ENCODE results near the gene BCKDK. TPM values are rescaled to one million over a fixed set of nuclear protein-coding genes. Genes with fewer than 3 reads are reported as not detected.

Gene BCKDK
- total and polyA plus RNA-seq, 2 of the 13 experiments (the other 11 are each of a cell fraction or from before 2014, with no cell fraction given): 24.9 to 42.6 TPM

DNA sequence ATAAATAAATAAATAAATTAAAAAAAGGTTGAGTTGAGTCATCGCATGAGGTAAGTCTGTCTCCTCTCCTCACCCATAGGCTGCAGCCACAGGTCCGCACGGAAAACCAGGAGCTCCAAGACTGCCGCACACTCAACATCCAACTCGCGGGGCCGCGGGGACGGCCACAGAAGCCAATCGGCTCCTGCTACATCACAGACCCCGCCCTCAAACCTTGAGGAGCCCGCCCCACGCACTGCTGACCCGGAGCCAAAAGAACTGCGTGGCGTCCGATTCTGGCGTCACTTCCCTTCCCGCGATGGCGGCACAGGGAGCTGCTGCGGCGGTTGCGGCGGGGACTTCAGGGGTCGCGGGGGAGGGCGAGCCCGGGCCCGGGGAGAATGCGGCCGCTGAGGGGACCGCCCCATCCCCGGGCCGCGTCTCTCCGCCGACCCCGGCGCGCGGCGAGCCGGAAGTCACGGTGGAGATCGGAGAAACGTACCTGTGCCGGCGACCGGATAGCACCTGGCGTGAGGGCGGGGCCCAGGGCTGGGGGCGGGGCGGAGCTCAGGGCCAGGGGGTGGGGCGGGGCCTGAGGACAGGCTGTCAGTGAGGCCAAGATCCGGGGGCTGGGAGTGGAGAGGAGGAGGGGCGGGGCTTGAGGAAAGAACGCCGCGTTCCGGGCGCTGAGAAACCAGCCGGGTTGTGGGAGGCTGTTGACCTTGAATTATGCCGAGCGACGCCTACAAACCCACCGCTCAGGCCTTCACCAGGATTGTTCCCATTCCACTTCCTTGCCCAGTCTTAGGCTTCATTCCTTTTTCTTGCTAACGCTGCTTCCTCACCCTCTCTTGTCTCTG, 9.4 kb downstream of the BCKDK start, which contains the start of gene KAT8 (continued):
- TF ChIP-seq, protein P1, sequence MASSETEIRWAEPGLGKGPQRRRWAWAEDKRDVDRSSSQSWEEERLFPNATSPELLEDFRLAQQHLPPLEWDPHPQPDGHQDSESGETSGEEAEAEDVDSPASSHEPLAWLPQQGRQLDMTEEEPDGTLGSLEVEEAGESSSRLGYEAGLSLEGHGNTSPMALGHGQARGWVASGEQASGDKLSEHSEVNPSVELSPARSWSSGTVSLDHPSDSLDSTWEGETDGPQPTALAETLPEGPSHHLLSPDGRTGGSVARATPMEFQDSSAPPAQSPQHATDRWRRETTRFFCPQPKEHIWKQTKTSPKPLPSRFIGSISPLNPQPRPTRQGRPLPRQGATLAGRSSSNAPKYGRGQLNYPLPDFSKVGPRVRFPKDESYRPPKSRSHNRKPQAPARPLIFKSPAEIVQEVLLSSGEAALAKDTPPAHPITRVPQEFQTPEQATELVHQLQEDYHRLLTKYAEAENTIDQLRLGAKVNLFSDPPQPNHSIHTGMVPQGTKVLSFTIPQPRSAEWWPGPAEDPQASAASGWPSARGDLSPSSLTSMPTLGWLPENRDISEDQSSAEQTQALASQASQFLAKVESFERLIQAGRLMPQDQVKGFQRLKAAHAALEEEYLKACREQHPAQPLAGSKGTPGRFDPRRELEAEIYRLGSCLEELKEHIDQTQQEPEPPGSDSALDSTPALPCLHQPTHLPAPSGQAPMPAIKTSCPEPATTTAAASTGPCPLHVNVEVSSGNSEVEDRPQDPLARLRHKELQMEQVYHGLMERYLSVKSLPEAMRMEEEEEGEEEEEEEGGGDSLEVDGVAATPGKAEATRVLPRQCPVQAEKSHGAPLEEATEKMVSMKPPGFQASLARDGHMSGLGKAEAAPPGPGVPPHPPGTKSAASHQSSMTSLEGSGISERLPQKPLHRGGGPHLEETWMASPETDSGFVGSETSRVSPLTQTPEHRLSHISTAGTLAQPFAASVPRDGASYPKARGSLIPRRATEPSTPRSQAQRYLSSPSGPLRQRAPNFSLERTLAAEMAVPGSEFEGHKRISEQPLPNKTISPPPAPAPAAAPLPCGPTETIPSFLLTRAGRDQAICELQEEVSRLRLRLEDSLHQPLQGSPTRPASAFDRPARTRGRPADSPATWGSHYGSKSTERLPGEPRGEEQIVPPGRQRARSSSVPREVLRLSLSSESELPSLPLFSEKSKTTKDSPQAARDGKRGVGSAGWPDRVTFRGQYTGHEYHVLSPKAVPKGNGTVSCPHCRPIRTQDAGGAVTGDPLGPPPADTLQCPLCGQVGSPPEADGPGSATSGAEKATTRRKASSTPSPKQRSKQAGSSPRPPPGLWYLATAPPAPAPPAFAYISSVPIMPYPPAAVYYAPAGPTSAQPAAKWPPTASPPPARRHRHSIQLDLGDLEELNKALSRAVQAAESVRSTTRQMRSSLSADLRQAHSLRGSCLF (CRISPR knock-in tag; IDR thresholded peaks at IDR 0.05; ENCODE audit: borderline replicate concordance): no peak
- TF ChIP-seq, protein P2, sequence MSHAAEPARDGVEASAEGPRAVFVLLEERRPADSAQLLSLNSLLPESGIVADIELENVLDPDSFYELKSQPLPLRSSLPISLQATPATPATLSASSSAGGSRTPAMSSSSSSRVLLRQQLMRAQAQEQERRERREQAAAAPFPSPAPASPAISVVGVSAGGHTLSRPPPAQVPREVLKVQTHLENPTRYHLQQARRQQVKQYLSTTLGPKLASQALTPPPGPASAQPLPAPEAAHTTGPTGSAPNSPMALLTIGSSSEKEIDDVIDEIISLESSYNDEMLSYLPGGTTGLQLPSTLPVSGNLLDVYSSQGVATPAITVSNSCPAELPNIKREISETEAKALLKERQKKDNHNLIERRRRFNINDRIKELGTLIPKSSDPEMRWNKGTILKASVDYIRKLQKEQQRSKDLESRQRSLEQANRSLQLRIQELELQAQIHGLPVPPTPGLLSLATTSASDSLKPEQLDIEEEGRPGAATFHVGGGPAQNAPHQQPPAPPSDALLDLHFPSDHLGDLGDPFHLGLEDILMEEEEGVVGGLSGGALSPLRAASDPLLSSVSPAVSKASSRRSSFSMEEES (CRISPR knock-in tag; IDR thresholded peaks at IDR 0.05): 0 out of 2 replicates have a peak, but pooled peaks have one; percentile 21
- no peak; the same call in none of the 2 replicates for TF ChIP-seq HOXD1 (CRISPR knock-in tag; IDR thresholded peaks at IDR 0.05)
- TF ChIP-seq ZNF644 (CRISPR knock-in tag; IDR thresholded peaks at IDR 0.05; ENCODE audit: low read depth): no peak
- no peak for TF ChIP-seq SUZ12 (IDR thresholded peaks at IDR 0.05; ENCODE audit: low read depth, low read length)
- 0 out of 2 replicates have a peak, but pooled peaks have one; percentile 53 for TF ChIP-seq GTF2F1 (IDR thresholded peaks at IDR 0.05; ENCODE audit: low read length)
- TF ChIP-seq ZBTB8A (CRISPR knock-in tag; IDR thresholded peaks at IDR 0.05; ENCODE audit: borderline replicate concordance, low read depth): no peak
- TF ChIP-seq, protein P3, sequence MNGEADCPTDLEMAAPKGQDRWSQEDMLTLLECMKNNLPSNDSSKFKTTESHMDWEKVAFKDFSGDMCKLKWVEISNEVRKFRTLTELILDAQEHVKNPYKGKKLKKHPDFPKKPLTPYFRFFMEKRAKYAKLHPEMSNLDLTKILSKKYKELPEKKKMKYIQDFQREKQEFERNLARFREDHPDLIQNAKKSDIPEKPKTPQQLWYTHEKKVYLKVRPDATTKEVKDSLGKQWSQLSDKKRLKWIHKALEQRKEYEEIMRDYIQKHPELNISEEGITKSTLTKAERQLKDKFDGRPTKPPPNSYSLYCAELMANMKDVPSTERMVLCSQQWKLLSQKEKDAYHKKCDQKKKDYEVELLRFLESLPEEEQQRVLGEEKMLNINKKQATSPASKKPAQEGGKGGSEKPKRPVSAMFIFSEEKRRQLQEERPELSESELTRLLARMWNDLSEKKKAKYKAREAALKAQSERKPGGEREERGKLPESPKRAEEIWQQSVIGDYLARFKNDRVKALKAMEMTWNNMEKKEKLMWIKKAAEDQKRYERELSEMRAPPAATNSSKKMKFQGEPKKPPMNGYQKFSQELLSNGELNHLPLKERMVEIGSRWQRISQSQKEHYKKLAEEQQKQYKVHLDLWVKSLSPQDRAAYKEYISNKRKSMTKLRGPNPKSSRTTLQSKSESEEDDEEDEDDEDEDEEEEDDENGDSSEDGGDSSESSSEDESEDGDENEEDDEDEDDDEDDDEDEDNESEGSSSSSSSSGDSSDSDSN (CRISPR knock-in tag; IDR thresholded peaks at IDR 0.05): peak; percentile 36; the same call in 1 of the 2 replicates
- TF ChIP-seq ESRRA (CRISPR knock-in tag; IDR thresholded peaks at IDR 0.05; ENCODE audit: low read depth): 0 out of 2 replicates have a peak, but pooled peaks have one; percentile 35
- no peak for TF ChIP-seq DPF2 (CRISPR knock-in tag; IDR thresholded peaks at IDR 0.05; ENCODE audit: borderline replicate concordance, low read depth)
- no peak for TF ChIP-seq ATM (IDR thresholded peaks at IDR 0.05; ENCODE audit: borderline replicate concordance)
- TF ChIP-seq MATR3 (CRISPR knock-in tag; IDR thresholded peaks at IDR 0.05): 0 out of 2 replicates have a peak, but pooled peaks have one; percentile 45
- no peak for TF ChIP-seq ZNF101 (CRISPR knock-in tag; IDR thresholded peaks at IDR 0.05; ENCODE audit: borderline replicate concordance, low read depth)
- TF ChIP-seq TOPORS (CRISPR knock-in tag; IDR thresholded peaks at IDR 0.05): peak; percentile 92
- TF ChIP-seq, protein P4, sequence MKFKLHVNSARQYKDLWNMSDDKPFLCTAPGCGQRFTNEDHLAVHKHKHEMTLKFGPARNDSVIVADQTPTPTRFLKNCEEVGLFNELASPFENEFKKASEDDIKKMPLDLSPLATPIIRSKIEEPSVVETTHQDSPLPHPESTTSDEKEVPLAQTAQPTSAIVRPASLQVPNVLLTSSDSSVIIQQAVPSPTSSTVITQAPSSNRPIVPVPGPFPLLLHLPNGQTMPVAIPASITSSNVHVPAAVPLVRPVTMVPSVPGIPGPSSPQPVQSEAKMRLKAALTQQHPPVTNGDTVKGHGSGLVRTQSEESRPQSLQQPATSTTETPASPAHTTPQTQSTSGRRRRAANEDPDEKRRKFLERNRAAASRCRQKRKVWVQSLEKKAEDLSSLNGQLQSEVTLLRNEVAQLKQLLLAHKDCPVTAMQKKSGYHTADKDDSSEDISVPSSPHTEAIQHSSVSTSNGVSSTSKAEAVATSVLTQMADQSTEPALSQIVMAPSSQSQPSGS (CRISPR knock-in tag; IDR thresholded peaks at IDR 0.05): peak; percentile 82
